ENCODE results near the gene PPP2R5C.
A peak's percentile ranks its signal among the peaks of the same experiment; 100 is the strongest.

PPP2R5C gene

GRCh38 chr14:101920271-101920670 lies 158.8 kb downstream of the PPP2R5C start:
- no peak for DNase-seq

GRCh38 chr14:101922866-101923265 lies 161.4 kb downstream of the PPP2R5C start:
- DNase-seq, result no peak

DNA sequence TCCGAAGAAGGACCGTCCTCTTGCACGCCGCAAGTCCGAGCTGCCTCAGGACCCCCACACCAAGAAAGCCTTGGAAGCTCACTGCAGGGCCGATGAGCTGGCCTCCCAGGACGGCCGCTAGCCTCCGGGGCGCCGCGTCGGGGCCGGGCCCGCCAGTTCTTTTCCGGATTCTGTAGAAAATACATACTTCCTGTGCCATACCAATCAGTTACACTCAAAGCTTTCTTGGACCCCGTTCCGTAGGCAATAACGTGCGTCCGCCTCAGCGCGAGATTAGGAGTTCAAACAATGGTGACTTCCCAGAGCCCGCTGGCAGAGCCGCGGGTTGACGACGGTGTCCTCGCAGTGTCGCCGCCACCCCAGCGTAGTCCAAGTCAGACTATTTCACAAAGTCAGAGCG lies 163.6 kb downstream of the PPP2R5C start:
- no peak for DNase-seq

DNA sequence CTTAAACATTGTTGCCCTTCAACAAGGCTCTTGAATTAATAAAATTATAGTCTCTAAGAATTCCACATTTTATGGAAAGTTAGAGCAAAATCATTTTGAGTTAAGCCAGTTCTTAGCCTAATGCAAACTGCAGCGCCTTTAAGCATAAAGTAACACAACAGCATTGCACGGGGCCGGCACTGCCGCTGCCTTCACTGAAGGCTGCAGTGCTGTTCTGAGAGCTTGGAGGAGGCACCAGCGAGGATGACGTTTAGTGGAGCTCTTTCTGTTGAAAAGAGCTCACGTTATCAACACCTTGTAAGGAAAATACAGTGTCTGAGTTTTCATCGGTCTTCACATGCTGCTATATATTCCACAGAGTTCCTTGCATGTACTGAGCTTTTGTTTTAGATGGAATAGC lies 164.6 kb downstream of the PPP2R5C start:
- DNase-seq, result no peak

GRCh38 chr14:101926620-101927019 lies 165.1 kb downstream of the PPP2R5C start:
- no peak for DNase-seq

- peak; percentile 90 for DNase-seq
These were observed 166.3 kb downstream of the PPP2R5C start for GRCh38 chr14:101927859-101928258.

DNA sequence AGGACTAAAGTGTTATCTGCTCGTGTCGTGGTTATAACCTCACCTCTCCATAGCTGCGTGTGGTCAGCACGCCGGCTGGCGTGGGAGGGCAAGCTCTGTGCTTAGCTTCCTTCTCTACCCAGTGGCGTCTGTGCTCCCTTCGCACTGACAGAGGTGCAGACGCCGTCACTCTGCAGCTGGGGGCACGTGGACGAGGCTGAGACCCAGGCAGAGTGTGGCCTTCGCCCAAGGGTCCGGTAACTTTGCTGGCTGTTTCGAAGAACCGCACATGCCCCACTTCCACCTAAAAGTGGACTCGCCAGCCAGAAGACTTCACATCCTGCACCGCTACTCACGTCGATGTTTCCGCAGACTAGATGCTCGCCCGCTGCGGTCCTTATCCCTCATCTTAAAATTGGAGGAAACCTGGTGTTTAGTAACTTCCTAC lies 166.9 kb downstream of the PPP2R5C start:
- DNase-seq, result no peak

GRCh38 chr14:101929096-101929495 lies 167.6 kb downstream of the PPP2R5C start:
- no peak for DNase-seq

GRCh38 chr14:101929946-101930345 lies 168.4 kb downstream of the PPP2R5C start:
- DNase-seq, result no peak

DNA sequence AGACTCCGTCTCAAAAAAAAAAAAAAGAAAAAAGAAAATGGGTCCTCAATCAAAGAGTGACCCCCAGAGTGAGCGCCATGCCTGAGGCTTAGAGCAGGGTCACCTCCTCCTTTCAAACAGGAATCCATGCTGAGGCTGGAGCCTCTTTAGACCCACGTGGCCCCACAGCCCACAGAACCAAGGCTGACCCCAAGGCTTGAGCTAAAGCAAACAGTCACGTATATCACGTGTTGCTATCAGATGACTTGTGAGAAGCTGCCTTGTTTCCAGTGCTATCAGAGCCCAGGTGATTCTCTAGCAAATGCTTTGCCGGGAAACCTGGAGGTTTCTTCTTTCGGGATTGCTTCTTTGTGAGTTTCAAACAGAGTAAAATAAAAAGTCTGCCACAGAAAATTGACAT lies 171.2 kb downstream of the PPP2R5C start:
- no peak for DNase-seq

DNA sequence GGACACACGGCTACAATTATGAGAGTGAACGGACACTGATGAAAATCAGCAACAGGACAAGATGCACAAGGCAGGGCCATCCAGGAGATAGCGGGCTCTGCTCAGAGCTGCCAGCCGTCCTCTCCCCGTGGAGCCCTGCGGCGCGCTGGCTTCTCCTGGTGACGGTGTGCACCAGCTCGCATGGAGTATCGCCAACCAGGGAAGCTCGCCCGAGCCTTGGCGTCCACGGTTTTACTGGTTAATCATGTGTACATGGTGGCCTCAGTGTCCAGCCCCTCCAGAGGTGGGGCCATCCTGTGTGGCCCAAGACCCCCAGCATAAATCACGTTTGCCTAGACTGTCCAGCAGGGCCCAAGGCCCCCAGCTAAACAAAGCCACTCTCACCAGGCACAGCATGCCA lies 171.7 kb downstream of the PPP2R5C start:
- DNase-seq, result no peak

- no peak for DNase-seq
These were observed 173.2 kb downstream of the PPP2R5C start for GRCh38 chr14:101934601-101935150.

GRCh38 chr14:101937926-101938767 lies 176.6 kb downstream of the PPP2R5C start:
- DNase-seq, result no peak

DNA sequence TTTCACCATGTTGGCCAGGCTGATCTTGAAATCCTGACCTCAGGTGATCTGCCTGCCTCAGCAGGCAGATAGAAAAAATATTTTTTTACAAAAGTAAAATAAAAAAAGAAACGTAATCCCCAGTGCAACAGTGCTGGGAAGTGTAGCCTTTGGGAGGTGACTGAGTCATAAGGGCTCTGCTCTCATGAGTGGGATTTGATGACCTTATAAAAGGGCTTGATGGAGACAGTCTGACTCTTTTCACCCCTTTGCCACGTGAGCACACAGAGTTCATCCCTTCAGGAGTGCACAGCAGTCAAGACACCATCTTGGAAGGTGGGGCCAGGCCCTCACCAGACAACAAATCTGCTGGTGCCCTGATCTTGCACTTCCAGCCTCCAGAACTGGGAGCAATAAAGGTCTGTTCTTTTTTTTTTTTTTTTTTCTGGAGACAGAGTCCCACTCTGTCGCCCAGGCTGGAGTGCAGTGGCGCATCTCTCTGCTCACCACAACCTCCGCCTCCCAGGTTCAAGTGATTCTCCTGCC lies 178.2 kb downstream of the PPP2R5C start:
- DNase-seq, result no peak

DNA sequence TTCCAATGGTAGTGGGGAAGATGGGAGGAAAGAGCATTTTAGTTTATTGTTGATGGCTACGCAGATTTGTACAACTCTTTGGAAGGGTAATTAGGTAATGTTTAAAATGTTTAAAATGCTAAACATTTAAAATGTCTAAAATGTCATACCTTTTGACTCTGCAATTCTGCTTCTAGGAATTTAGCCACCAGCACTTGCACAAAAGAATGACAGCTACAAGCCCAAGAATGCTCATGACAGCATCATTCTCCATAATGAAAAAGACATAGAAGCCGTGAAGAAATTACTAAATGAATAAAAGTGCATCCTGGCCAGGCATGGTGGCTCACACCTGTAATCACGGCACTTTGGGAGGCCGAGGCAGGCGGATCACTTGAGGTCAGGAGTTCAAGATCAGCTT lies 182.9 kb downstream of the PPP2R5C start:
- DNase-seq, result no peak

- DNase-seq, result no peak
These were observed 183.7 kb downstream of the PPP2R5C start for GRCh38 chr14:101945171-101945570.

DNA sequence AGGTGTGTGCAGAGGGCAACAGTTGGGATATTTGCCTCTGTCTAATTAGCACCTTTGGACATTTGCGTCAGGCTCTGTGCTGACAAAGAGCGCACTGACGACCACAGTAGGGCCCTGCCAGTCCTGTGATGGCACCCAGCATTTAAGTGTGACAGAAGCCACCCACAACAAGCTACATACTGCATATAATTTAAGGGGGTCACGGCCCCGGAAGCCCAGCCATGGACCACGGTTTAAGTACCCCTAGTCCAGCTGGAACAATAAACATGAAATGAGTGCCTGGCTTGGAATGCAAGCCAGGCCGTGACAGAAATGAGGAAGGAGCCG lies 186.0 kb downstream of the PPP2R5C start:
- DNase-seq, result no peak

GRCh38 chr14:101947904-101948665 lies 186.6 kb downstream of the PPP2R5C start:
- peak; percentile 100 for DNase-seq

GRCh38 chr14:101948666-101949216 lies 187.2 kb downstream of the PPP2R5C start:
- no peak for DNase-seq

DNA sequence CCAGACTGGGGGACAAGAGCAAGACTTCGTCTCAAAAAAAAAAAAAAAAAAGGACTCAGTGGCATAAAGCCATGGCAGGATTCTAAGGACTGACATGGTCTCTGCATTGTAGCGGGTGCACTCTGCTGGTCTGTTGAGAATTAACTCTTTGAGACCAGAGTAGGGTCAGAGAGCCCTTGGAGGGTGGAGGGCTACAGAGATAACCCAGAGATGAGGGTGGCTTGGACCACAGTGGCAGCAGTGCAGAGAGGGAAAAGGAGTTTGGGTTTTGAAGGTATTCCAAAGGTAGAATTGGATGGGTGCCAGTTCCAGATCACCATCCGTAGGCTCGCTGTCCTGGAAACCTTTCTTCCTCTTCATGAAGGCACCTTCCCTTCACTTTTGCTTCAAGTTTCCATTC lies 188.6 kb downstream of the PPP2R5C start:
- no peak for DNase-seq

- DNase-seq, result no peak
These were observed 189.2 kb downstream of the PPP2R5C start for GRCh38 chr14:101950516-101951215.

- DNase-seq, result no peak
These were observed 191.6 kb downstream of the PPP2R5C start for GRCh38 chr14:101953151-101953550.

DNA sequence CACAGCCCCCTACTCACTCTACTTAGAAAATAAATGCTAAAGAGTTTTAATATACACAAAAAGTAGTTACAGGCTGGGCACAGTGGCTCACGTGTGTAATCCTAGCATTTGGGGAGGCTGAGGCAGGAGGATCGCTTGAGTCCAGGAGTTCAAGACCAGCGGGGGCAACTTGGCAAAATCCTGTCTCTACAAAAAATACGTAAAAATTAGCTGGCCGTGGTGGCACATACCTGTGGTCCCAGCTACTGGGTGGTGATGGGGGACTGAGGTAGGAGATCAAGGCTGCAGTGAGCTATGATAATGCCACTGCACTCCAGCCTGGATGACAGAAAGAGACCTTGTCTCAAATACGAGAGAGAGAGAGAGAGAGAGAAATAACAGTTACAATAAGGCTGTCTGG lies 193.0 kb downstream of the PPP2R5C start:
- no peak for DNase-seq
